K562 (cell line): Measurements from ENCODE around the gene PTCH2. TPM values are rescaled to one million over a fixed set of nuclear protein-coding genes. Genes with fewer than 3 reads are reported as not detected.
A peak's percentile ranks its signal among the peaks of the same experiment; 100 is the strongest.

Source experiments
- HDAC8 ChIP-seq: fragments of 450-650 bp; IDR thresholded peaks from 2 replicates; pipeline ENCODE4 v1.6.1; 2016; ENCODE audit warnings: mild to moderate bottlenecking, missing genetic modification characterization, moderate library complexity, missing compliant biosample characterization
- MCM7 ChIP-seq, 2 experiments: fragments of 450-650 bp; IDR thresholded peaks; 2 replicates each; pipeline ENCODE4 v1.6.1; 2016 to 2018
- MECOM ChIP-seq: fragments of 250-450 bp; sonication (Bioruptor Pico); IDR thresholded peaks from 2 replicates; pipeline ENCODE4 v1.8.0; 2022; ENCODE audit warnings: inconsistent platforms
- MTF1 ChIP-seq: fragments of 250-450 bp; sonication (Bioruptor Pico); IDR thresholded peaks from 2 replicates; pipeline ENCODE4 v1.9.0; 2021; ENCODE audit warnings: moderate library complexity, mild to moderate bottlenecking, inconsistent platforms, borderline replicate concordance
- NR2C1 ChIP-seq, 2 experiments: fragments of 450-650 bp; IDR thresholded peaks; 2 replicates each; pipeline ENCODE4 v1.6.1; 2017; ENCODE audit warnings: mild to moderate bottlenecking in 2 of 2, antibody characterized with exemption in 1 of 2, inconsistent platforms in 1 of 2, missing compliant biosample characterization in 1 of 2, missing genetic modification characterization in 1 of 2
- POLR2H ChIP-seq: IDR thresholded peaks from 2 replicates; pipeline ENCODE4 v1.6.1; 2016; ENCODE audit warnings: missing genetic modification characterization, low read depth, mild to moderate bottlenecking, control low read depth, missing compliant biosample characterization, moderate library complexity
- RFX1 ChIP-seq: fragments of 450-650 bp; IDR thresholded peaks from 2 replicates; pipeline ENCODE4 v1.6.1; 2016; ENCODE audit warnings: mild to moderate bottlenecking, moderate library complexity
- SMARCA5 ChIP-seq: fragments of 450-650 bp; IDR thresholded peaks from 2 replicates; pipeline ENCODE4 v1.6.1; 2016
- STAT5A ChIP-seq: IDR thresholded peaks from 2 replicates; pipeline ENCODE4 v1.6.1; 2012; ENCODE audit warnings: low read length, inconsistent platforms, borderline replicate concordance
- ZNF175 ChIP-seq: fragments of 200-800 bp; sonication (Bioruptor generic); IDR thresholded peaks from 2 replicates; pipeline ENCODE4 v1.6.1; 2016; ENCODE audit warnings: low read depth, mild to moderate bottlenecking, missing genetic modification characterization, missing compliant biosample characterization
- ZNF830 ChIP-seq: fragments of 250-450 bp; sonication (Bioruptor Pico); IDR thresholded peaks from 2 replicates; pipeline ENCODE4 v1.5.0; 2021; ENCODE audit warnings: mild to moderate bottlenecking
- polyA plus RNA-seq, 8 experiments: library from polyadenylated mRNA; depleted of rRNA in 4 of 8; stranded (reverse) in 5 of 8; unstranded in 3 of 8; fragments of >200 nt; fragmentation: Nextera tagmentation in 2 of 8; fragmentation: Illumina TruSeq in 1 of 8; extraction: Ambion mirVana in 2 of 8; extraction: Trizol in 1 of 8; gene quantifications; 2 replicates each; pipeline versions ENCODE4 v1.2.1 to v1.2.3, GENCODE V29; 2011 to 2014; ENCODE audit warnings: inconsistent platforms in 1 of 8, missing spikeins in 1 of 8
- total RNA-seq, 7 experiments: library from RNA; depleted of rRNA in 6 of 7; stranded (reverse); fragments of >200 nt in 6 of 7; fragmentation: Illumina TruSeq in 2 of 7; extraction: Trizol in 2 of 7; gene quantifications; 2 replicates each; pipeline versions ENCODE4 v1.2.1 to v1.2.3, GENCODE V29; 2011 to 2021; ENCODE audit warnings: low replicate concordance in 1 of 7
- TF ChIP-seq, protein P1 (sequence below), 2 experiments: fragments of 250-450 bp in 1 of 2; fragments of 450-650 bp in 1 of 2; sonication (Bioruptor Pico) in 1 of 2; IDR thresholded peaks; 2 replicates each; pipeline versions ENCODE4 v1.6.1 to v1.8.0; 2016 to 2021; ENCODE audit warnings: mild to moderate bottlenecking in 2 of 2, moderate library complexity in 2 of 2, missing compliant biosample characterization in 1 of 2, missing genetic modification characterization in 1 of 2
- TF ChIP-seq, protein P2 (sequence below): IDR thresholded peaks from 3 replicates; pipeline ENCODE4 v1.6.1; 2011; ENCODE audit warnings: borderline replicate concordance, mild to moderate bottlenecking, moderate library complexity; ENCODE audit not compliant: insufficient read length; ENCODE audit errors: extremely low read depth
- TF ChIP-seq, protein P3 (sequence below): sonication (generic); formaldehyde crosslinking; IDR thresholded peaks from 2 replicates; pipeline ENCODE4 v1.8.0; 2022; ENCODE audit warnings: missing genetic modification reagents, mild to moderate bottlenecking, borderline replicate concordance
- TF ChIP-seq, protein P4 (sequence below), 2 experiments: fragments of 450-650 bp; IDR thresholded peaks; 2 replicates each; pipeline ENCODE4 v1.6.1; 2018; ENCODE audit warnings: mild to moderate bottlenecking in 2 of 2, low read depth in 1 of 2; ENCODE audit not compliant: partially characterized antibody in 2 of 2
- TF ChIP-seq, protein P5 (sequence below): fragments of 450-650 bp; IDR thresholded peaks from 2 replicates; pipeline ENCODE4 v1.6.1; 2016; ENCODE audit warnings: low read depth, mild to moderate bottlenecking, moderate library complexity

Gene PTCH2
- total and polyA plus RNA-seq, 9 of the 15 experiments (the other 6 are each of a cell fraction or from before 2014, with no cell fraction given) = 0.15 to 27.3 (median 0.48) TPM; not detected in 1

DNA sequence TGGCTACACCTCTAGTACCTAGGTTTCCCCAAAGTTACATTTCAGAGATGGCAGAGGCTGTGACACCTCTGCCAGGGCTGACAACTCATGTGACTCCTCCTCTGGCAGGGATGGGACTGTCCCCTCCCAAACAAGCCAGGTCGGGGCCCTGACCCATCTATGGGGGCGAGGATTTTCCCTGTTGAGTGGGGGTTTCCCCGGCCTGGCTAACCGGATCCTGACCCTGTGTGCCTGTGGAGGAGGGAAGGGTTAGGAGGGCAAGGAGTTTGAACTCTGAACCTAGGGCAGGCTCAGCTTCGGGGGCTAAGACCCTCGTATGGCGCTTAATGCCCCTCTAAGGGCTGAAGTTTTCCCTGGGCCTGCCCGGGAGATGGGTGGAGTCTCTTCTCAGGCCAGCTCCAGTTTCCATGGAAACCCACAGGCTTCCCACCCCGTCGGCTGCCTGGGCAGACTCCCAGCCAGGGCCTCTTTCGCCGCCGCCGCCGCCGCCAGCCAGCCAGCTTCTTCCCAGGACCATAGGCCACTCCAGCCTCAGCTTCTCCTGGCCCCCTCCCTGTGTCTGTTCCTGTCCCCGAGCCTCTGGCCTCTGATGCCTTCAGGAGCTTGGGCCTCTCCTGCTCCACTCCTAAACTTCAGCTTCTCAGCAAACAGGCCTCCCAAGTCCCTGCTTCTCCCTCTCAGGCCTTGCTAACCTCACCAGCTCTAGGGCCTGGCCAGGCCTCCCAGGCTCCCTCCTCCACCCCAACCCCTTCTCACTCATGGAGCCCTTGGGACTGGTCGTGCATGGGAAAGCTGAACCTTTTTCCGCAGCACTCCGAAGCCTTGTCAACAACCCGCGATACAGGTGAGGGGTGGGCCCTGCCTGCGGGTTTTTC, 34.8 kb downstream of the PTCH2 start, which contains the start of gene BTBD19 (continued):
- TF ChIP-seq NR2C1 (IDR thresholded peaks at IDR 0.05) (peak; percentile 75), NR2C1 (tag; IDR thresholded peaks at IDR 0.05) (peak; percentile 80; the same call in 1 of the 2 replicates), HDAC8 (tag) (peak; percentile 28; the same call in 1 of the 2 replicates), MTF1 (CRISPR knock-in tag) (peak; percentile 25; the same call in 1 of the 2 replicates), ZNF175 (0 out of 2 replicates have a peak, but pooled peaks have one; percentile 26), RFX1 (peak; percentile 97), MECOM (CRISPR knock-in tag) (0 out of 2 replicates have a peak, but pooled peaks have one; percentile 3), POLR2H (tag) (no peak), MCM7 (IDR thresholded peaks at IDR 0.05) (no peak), ZNF830 (peak; percentile 57; the same call in 1 of the 2 replicates), SMARCA5 (peak; percentile 82), STAT5A (no peak)
- TF ChIP-seq, protein P1, sequence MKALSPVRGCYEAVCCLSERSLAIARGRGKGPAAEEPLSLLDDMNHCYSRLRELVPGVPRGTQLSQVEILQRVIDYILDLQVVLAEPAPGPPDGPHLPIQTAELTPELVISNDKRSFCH (CRISPR knock-in tag; IDR thresholded peaks at IDR 0.05) = no peak
- TF ChIP-seq, protein P1 (tag; IDR thresholded peaks at IDR 0.05) = peak; percentile 10
- TF ChIP-seq, protein P2, sequence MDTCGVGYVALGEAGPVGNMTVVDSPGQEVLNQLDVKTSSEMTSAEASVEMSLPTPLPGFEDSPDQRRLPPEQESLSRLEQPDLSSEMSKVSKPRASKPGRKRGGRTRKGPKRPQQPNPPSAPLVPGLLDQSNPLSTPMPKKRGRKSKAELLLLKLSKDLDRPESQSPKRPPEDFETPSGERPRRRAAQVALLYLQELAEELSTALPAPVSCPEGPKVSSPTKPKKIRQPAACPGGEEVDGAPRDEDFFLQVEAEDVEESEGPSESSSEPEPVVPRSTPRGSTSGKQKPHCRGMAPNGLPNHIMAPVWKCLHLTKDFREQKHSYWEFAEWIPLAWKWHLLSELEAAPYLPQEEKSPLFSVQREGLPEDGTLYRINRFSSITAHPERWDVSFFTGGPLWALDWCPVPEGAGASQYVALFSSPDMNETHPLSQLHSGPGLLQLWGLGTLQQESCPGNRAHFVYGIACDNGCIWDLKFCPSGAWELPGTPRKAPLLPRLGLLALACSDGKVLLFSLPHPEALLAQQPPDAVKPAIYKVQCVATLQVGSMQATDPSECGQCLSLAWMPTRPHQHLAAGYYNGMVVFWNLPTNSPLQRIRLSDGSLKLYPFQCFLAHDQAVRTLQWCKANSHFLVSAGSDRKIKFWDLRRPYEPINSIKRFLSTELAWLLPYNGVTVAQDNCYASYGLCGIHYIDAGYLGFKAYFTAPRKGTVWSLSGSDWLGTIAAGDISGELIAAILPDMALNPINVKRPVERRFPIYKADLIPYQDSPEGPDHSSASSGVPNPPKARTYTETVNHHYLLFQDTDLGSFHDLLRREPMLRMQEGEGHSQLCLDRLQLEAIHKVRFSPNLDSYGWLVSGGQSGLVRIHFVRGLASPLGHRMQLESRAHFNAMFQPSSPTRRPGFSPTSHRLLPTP = no peak
- TF ChIP-seq, protein P3, sequence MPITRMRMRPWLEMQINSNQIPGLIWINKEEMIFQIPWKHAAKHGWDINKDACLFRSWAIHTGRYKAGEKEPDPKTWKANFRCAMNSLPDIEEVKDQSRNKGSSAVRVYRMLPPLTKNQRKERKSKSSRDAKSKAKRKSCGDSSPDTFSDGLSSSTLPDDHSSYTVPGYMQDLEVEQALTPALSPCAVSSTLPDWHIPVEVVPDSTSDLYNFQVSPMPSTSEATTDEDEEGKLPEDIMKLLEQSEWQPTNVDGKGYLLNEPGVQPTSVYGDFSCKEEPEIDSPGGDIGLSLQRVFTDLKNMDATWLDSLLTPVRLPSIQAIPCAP (CRISPR knock-in tag) = no peak
- TF ChIP-seq, protein P4, sequence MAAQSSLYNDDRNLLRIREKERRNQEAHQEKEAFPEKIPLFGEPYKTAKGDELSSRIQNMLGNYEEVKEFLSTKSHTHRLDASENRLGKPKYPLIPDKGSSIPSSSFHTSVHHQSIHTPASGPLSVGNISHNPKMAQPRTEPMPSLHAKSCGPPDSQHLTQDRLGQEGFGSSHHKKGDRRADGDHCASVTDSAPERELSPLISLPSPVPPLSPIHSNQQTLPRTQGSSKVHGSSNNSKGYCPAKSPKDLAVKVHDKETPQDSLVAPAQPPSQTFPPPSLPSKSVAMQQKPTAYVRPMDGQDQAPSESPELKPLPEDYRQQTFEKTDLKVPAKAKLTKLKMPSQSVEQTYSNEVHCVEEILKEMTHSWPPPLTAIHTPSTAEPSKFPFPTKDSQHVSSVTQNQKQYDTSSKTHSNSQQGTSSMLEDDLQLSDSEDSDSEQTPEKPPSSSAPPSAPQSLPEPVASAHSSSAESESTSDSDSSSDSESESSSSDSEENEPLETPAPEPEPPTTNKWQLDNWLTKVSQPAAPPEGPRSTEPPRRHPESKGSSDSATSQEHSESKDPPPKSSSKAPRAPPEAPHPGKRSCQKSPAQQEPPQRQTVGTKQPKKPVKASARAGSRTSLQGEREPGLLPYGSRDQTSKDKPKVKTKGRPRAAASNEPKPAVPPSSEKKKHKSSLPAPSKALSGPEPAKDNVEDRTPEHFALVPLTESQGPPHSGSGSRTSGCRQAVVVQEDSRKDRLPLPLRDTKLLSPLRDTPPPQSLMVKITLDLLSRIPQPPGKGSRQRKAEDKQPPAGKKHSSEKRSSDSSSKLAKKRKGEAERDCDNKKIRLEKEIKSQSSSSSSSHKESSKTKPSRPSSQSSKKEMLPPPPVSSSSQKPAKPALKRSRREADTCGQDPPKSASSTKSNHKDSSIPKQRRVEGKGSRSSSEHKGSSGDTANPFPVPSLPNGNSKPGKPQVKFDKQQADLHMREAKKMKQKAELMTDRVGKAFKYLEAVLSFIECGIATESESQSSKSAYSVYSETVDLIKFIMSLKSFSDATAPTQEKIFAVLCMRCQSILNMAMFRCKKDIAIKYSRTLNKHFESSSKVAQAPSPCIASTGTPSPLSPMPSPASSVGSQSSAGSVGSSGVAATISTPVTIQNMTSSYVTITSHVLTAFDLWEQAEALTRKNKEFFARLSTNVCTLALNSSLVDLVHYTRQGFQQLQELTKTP (IDR thresholded peaks at IDR 0.05; ENCODE audit: low read depth in 1 of 2, partially characterized antibody in 2 of 2) = no peak
- TF ChIP-seq, protein P5, sequence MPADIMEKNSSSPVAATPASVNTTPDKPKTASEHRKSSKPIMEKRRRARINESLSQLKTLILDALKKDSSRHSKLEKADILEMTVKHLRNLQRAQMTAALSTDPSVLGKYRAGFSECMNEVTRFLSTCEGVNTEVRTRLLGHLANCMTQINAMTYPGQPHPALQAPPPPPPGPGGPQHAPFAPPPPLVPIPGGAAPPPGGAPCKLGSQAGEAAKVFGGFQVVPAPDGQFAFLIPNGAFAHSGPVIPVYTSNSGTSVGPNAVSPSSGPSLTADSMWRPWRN = 0 out of 2 replicates have a peak, but pooled peaks have one; percentile 3
